GM08714 (cell line): ENCODE results near the gene FUOM.
"Not testable (repeated sequence)": the region's sequence is repeated elsewhere in the genome, so short reads cannot be mapped to it uniquely, and the experiment has no call there.

Source experiments
- H3K4me3 ChIP-seq: fragments of 200-500 bp; sonication (Bioruptor generic); 2 replicates; pipeline ENCODE4 v1.5.1; 2014; ENCODE audit warnings: mild to moderate bottlenecking, low read length, inconsistent platforms
- ZNF274 ChIP-seq: IDR thresholded peaks from 2 replicates; pipeline ENCODE4 v1.6.1; 2012; ENCODE audit warnings: mild to moderate bottlenecking, low read depth, low read length

FUOM gene

DNA sequence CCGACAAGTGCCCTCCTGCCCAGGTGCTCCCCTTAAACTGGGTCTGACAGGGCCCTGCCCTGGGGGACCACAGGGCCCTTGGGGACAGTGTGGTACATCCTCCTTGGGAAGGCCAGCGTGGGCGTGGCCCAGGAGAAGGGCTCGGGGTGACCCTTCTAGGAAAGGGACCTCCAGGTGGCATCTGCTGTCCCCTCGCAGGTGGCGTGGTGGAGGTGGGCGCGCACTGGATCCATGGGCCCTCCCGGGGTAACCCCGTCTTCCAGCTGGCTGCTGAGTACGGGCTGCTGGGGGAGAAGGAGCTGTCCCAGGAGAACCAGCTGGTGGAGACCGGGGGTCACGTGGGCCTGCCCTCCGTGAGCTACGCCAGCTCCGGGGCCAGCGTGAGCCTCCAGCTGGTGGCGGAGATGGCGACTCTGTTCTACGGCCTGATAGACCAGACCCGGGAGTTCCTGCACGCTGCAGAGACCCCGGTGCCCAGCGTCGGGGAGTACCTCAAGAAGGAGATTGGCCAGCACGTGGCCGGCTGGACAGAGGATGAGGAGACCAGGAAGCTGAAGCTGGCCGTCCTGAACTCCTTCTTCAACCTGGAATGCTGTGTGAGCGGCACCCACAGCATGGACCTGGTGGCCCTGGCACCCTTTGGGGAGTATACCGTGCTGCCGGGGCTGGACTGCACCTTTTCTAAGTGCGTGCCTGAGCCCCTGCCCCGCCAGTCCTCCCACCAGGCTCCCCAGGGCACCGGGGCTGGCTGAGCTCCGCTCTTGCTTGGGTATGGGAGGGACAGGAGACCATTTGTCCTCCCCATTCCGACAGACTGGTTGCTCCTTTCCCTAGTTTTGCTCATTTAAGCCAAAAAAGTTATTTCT is 22.2 kb upstream of the FUOM start:
- peak overlapping the region; percentile 78; the same call in 1 of the 2 replicates for H3K4me3 ChIP-seq
- TF ChIP-seq ZNF274: no peak

DNA sequence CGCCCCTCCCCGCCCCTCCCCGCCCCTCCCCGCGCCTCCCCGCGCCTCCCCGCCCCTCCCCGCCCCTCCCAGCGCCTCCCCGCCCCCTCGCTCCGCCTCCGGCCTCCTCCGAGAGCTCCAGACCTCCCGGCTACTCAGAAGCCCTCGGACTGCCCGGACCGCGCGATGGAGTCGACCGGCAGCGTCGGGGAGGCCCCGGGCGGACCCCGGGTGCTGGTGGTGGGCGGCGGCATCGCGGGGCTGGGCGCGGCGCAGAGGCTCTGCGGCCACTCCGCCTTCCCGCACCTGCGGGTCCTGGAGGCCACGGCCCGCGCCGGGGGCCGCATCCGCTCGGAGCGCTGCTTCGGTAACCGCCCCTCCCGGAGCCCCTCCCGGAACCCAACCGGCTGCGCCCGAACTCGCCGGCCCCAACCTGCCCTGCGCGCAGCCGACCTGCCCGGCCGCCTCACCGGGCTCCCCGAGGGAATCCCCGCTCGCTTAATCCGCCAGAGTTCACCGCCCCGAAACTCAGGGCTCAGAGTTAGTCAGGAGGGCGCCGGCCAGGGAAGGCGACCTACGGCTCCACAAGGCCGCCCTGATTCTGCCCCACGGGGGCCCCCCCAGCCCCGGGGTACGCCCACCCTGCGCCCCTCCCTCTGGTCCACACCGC is 21.5 kb upstream of the FUOM start, which contains the start of gene PAOX:
TSS of gene PAOX (plus strand) at position 111 of the 649 bp plus-strand sequence. CDS start at position 166, 55 bp downstream.
- H3K4me3 ChIP-seq: peak within 1 kb of the TSS; percentile 78
- TF ChIP-seq ZNF274: no peak

DNA sequence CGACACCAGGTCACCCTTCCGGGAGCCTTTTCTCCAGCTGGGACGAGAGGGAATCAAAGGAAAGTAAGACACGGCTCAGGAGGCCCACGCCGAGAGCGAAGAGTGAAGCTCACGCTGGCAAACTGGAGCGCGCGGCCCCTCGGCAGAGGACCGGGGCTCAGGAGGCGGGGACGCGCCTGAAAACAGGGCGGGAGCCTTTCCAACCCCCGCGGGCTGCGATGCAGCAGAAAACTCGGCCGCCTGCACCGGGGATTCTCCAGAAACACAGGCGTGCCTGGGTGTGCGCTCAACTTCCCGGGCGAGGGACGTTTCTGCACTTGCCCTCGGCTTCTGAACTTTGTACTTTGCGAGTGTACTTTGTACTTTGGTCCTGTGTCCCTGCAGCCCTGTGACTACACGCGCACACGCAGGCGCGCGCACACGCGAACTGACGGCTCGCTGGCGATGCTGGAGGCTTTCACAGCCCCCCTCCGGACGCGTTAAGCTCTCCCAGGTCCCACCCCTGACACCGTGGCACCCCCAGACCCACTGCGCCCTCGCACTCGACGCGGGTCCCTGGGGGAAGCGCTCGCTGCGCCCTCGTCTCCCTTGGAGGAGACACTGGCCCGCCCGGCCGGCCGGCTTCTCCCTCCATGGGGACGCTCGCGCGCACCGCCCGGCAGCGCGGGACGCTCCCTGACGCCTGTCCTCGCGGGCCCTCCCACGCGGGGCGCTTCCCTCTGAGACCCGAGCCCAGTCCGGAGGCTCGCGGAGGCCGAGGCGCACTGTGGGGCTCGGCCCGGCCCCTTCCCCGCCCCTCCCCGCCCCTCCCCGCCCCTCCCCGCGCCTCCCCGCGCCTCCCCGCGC is 20.7 kb upstream of the FUOM start:
- no peak for TF ChIP-seq ZNF274
- H3K4me3 ChIP-seq: peak overlapping the region; percentile 72

DNA sequence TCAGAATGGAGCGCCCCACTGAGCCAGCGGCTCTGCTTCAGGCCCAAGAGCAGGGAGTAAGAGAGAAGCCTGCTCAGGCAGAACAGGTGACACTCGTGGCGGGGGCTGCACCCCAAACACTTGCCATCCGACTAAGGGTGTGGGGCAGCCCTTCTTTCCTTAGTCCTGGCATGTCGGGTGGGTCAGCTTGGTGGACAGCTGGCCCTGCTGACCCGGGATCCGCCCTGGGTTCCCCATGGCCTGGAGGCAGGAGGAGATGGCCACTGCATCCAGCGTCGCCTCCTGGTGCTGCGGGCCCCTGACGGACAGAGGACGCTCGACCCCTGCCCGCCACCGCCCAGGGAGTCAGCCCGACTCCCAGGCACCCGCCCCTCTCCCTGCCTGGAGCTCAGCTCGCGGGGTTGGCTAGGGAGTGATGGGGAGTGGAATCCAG is 20.0 kb upstream of the FUOM start:
- H3K4me3 ChIP-seq: peak overlapping the region; percentile 72; the same call in 1 of the 2 replicates
- no peak for TF ChIP-seq ZNF274

DNA sequence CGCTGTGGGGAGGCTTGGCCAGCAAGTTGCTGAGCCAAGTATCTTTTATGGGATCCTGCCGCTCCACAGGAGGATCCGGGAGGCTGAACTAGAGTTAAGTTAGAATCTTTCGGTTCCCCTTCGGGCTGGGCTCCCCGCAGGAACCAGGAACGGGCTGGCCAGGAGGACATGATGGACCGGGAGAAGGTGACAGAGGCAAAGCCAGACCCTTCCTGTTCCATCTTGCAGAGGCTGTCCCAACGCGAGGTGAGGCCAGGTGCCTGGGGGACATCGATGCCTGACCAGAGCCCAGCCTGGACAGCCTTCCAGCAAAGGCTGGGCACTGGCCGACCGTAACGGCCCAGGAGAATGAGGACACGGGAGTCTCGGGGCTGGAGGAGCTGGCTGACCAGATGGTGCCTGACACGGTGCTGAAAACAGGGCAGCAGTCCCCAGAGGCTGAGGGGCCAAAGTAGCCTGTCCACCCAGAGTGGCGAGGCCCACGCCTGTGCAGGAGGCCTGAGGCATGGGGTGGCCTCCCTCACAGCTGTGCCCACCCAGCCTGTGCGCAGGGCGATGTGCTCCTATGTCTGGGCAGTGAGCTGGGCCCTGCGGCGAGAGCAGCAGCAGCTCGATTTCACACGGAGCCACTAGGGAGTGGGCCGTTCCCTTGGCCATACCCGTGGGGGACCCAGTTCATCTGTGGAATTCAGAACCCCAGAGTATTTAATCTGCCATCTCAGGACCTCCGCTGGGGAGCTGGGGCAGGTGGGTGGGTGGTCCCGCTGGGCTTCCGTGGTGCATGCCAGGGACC is 19.4 kb upstream of the FUOM start:
- TF ChIP-seq ZNF274: no peak
- no peak overlapping the region for H3K4me3 ChIP-seq

DNA sequence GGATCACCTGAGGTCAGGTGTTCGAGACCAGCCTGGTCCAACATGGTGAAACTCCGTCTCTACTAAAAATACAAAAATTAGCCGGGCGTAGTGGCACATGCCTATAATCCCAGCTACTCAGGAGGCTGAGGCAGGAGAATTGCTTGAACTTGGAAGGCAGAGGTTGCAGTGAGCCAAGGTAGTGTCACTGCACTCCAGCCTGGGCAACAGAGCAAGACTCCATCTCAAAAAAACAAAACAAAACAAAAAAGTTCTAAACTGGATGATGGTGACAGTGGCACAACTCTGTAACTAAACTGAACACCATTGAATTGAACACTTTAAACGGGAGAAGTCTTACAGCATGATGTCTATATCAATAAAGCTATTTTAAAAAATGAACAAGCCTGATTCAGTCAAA is 18.4 kb upstream of the FUOM start:
- not testable (repeated sequence) for H3K4me3 ChIP-seq

DNA sequence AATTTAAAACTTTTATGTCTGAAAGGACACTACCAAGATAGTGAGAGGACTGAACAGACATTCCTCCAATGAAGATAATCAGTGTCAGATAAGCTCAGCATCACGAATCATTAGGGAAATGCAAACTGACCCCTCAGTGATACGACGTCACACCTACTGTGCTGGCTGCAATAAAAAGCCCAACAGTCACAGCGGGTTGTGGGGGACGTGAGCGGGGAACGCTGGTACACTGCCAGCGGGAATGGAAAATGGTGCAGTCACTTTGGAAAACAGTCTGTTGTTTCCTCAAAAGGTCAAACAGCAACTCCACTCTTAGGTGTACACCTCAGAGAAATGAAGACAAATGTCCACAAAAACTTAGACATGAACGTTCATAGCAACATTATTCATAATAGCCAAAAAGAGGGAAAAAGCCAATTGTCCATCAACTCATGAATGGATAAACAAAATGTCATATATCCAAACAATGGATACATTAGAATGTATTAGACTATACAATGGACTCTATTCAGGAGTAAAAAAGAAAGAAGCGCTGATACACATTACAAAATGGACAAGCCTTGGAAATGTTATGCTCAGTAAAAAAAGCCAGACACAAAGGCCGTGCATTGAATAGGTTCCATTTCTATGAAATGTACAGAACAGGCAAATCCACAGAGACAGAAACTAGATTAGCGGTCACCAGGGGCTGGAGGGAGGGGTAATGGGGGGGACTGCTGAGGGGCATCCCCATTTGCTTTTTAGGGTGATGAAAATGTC is 17.7 kb upstream of the FUOM start:
- no peak overlapping the region for H3K4me3 ChIP-seq
- no peak for TF ChIP-seq ZNF274

DNA sequence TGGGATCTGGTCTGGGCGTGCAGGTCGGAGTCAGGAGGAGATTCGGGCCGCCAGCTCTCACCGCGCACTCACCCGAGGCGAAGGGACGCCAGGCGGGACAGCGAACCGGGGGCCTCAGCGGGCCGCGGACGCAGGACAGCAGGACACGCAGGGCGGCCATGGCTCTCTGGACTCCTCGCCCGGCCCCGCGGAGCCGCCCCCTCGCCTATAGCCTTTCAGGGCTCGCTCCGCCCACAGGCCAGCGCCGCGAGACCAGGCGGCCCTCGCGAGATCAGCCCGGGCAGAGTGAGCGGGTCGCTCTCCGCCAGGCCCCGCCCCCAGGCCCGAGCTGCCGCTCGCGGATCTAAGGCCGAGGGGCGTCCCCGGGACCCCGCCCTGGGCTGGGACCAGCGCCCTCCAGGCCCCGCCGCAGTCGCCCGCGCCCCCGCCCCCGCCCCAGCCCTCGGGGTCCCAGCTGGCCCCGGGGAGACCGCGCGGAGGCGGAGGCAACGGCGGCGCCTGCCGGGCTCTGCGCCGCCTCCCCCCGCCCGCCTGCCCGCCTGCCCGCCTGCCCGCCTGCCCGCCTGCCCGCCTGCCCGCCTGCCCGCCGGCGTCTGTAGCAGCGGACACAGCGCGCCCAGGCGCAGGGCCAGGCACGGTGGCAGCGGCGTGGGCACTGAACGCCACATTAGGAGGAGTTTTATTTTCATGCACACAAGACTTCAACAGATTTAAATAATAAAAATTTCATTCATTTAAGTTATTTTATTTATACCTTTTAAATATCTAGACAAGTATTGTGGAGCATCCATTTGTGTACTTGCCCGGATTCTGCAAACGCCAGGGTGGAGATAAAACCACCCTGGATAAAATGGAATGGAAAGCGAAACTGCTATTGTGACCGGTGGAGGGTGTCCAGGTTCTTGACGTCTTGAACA is 15.6 kb upstream of the FUOM start, which contains the start of gene ECHS1:
TSS of gene ECHS1 (minus strand) at position 181 of the 917 bp plus-strand sequence. CDS start at position 160, 21 bp downstream.
- H3K4me3 ChIP-seq: peak within 1 kb of the TSS; percentile 70
- TF ChIP-seq ZNF274: no peak

DNA sequence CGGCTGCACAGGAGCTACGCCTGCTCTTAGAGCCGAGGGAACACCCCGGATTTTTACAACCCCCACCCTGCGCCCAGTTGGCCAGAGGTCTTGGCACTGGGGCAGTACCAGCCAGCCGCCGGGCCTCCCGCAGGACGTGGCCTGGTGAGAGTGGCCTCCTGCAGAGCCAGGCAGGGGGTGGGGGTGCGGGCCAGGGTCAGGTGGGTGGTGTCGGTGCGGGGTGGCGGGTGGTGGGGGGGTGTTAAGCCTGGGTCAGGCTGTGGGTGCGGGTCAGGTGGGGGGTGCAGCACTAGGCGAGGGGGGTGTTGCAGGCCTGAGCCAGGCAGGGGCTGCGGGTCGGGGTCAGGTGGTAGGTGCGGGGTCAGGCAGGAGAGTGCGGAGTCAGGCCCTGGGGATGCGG is 14.7 kb upstream of the FUOM start:
- TF ChIP-seq ZNF274: no peak
- H3K4me3 ChIP-seq: peak overlapping the region; percentile 19

DNA sequence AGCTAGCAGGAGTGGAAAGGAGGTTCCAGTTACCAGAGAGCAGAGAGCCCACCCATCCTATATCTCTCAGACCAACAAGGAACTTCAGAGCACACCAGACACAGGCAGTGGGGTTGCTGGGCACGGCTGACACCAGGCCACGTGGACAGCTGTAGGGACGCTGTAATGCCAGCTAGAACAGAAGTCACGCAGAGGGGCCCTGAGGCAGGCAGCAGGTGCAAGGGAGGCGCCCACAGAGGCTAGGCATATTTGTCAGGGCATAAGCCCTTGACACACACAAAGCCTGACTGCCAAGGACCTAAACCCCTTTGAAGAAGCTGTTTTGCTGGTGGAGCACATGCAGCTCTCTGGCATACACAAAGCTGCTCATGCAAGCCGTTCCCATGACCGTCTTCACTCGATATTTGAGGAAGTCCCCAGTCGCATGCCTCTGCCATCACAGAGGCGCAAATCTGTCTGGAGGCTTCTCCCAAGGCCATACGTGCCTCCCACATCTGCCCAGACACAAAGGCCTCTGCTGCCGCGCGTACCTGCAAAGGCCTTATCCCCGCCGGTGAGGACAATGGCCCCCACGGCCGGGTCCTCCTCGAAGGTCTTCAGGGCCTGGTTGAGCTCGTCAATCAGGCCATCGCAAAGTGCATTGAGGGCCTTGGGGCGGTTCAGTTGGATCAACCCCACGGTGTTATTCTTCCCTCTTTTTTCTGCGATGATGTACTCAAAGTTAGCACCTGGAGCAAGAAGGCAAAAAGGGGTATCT is 12.4 kb upstream of the FUOM start:
- no peak overlapping the region for H3K4me3 ChIP-seq
- TF ChIP-seq ZNF274: no peak

DNA sequence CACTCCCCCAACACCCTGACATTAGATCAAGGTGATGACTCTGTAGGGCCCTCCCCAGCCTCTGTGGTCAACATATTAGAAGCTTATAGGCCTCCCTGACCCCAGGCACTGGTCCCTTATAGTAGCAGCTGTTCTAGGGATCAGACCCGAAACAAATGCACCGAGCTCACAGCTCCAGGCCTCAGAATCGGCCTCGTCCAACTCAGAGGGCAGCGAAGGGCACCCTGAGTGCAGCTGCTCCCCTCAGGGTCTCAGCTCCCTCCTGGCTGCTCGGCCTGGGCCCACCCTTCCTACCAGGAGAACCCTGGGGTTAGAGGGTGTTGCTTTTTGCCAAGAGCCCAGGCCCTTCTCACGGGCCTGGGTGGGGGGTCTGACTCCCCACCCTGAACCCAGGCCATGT is 10.3 kb upstream of the FUOM start:
- H3K4me3 ChIP-seq: no peak overlapping the region
- no peak for TF ChIP-seq ZNF274

DNA sequence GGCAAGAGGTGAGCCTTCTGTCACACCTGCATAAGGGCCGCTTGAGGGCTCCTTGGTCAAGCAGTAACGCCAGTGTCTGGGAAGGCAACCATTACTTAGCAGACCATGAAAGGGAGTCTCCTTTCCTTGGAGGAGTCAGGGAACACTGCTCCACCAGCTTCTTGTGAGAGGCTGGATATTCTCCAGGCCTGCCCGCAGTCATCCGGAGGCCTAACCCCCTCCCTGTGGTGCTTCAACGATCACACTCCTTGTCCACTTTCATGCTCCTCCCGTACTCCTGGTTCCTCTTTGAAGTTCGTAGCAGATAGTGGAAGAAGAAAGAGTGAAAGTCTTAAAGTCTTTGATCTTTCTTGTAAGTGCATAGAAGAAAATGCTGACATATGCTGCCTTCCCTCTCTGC is 9.6 kb upstream of the FUOM start:
- not testable (repeated sequence) for H3K4me3 ChIP-seq
